GM23248 (cell line): ENCODE results near the gene HIPK2.

Experiments
- EZH2 ChIP-seq: fragments of 200-600 bp; sonication (generic); IDR thresholded peaks from 2 replicates; pipeline ENCODE4 v1.6.1; 2018; ENCODE audit warnings: antibody characterized with exemption, mild to moderate bottlenecking; ENCODE audit not compliant: insufficient read depth, poor library complexity, severe bottlenecking
- EZH2phosphoT487 ChIP-seq: fragments of 200-600 bp; sonication (generic); IDR thresholded peaks from 2 replicates; pipeline ENCODE4 v1.6.1; 2018; ENCODE audit warnings: antibody characterized with exemption, moderate library complexity, mild to moderate bottlenecking, low read depth; ENCODE audit not compliant: insufficient read depth

DNA sequence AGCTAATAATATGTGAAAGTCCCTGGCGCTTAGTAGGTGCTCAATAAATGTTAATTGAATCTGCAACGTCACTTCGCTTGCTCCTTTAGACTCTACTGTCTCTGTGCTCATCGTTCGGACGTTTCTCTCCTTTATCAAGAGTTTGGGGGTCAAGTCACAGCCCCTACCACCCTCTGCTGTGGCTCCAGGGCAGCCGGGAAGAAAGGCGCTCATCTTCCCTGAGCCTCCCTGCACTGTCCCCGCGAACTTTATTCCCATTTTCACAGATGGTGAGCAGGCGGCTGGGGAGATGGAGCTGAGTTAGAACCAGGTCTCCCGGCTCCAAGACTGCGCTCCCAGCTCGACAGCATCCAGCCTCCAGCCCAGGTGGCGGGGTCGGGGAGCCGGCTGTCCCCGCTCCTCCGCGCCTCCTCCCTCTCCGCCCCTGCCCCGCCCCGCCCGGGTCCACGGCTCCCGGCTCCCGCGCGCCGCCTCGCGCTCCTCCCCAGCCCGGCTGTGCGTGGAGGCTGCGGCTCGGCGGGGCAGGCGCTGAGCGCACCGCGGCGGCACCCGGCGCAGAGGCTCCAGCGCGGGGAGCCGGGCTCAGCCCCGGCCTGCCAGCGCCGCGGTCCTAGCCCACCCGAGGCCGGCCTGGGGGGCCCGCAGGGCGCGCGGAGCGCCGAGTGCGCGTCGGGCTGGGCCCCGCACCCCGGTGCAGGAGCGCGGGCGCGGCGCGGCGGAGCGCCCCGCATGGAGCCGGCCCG is 254.4 kb downstream of the HIPK2 start, which contains the start of gene CLEC2L:
- TF ChIP-seq EZH2 (peak; percentile 95), EZH2phosphoT487 (0 out of 2 replicates have a peak, but pooled peaks have one; percentile 75)
